Measurements from ENCODE around the gene SIPA1L2.

DNA sequence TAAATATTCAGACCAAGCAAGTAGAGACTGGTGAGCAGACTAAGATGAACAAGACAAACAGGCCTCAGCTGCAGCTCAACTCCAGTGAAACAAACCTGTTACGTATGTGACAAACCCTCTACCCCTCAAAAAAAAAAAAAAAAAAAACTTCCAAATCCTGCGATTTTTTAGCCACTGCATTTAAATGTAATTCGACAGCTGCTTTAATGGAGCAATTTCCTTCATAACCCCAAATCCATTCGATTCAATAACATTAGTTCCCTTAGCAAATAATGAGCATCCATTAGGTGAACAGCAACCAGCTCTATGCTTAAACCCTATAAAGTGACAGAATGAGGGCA, 31.1 kb downstream of the SIPA1L2 start:
- TF ChIP-seq, protein P1, sequence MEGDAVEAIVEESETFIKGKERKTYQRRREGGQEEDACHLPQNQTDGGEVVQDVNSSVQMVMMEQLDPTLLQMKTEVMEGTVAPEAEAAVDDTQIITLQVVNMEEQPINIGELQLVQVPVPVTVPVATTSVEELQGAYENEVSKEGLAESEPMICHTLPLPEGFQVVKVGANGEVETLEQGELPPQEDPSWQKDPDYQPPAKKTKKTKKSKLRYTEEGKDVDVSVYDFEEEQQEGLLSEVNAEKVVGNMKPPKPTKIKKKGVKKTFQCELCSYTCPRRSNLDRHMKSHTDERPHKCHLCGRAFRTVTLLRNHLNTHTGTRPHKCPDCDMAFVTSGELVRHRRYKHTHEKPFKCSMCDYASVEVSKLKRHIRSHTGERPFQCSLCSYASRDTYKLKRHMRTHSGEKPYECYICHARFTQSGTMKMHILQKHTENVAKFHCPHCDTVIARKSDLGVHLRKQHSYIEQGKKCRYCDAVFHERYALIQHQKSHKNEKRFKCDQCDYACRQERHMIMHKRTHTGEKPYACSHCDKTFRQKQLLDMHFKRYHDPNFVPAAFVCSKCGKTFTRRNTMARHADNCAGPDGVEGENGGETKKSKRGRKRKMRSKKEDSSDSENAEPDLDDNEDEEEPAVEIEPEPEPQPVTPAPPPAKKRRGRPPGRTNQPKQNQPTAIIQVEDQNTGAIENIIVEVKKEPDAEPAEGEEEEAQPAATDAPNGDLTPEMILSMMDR (IDR thresholded peaks at IDR 0.05; ENCODE audit: insufficient read depth, low read depth, low read length), result no peak
- TF ChIP-seq EZH2 (IDR thresholded peaks at IDR 0.05; ENCODE audit: insufficient read depth, low read length), result no peak
